Small intestine (tissue), 7 donors: Measurements from ENCODE around the gene CCK. TPM values are rescaled to one million over a fixed set of nuclear protein-coding genes. Genes with fewer than 3 reads are reported as not detected.

Source experiments
- DNase-seq, 2 donors: peaks; one replicate each; pipeline versions ENCODE4 v3.0.0 to v3.0.0-alpha.2; 2013
- FAIRE-seq: peaks from 2 replicates; lab custom pipeline; 2012; peaks lifted over from hg19 to GRCh38; lab: Jason Lieb, UNC
- H3K27ac ChIP-seq, 3 donors: one replicate each; pipeline ENCODE4 v1.5.1; 2013; ENCODE audit warnings: low read length in 2 of 3, mild to moderate bottlenecking in 2 of 3, control low read depth in 1 of 3, inconsistent platforms in 1 of 3, low read depth in 1 of 3, moderate library complexity in 1 of 3
- H3K27me3 ChIP-seq, 3 donors: one replicate each; pipeline ENCODE4 v1.6.1; 2013; ENCODE audit warnings: low read length in 3 of 3, inconsistent platforms in 1 of 3; ENCODE audit not compliant: control insufficient read depth in 3 of 3, insufficient read depth in 3 of 3
- H3K36me3 ChIP-seq, 3 donors: one replicate each; pipeline ENCODE4 v1.6.1; 2013; ENCODE audit warnings: low read length in 3 of 3, inconsistent platforms in 1 of 3, low read depth in 1 of 3, mild to moderate bottlenecking in 1 of 3, moderate library complexity in 1 of 3; ENCODE audit not compliant: control insufficient read depth in 3 of 3, insufficient read depth in 2 of 3
- H3K4me1 ChIP-seq, 3 donors: one replicate each; pipeline ENCODE4 v1.6.1; 2013; ENCODE audit warnings: low read length in 2 of 3, inconsistent platforms in 1 of 3, low read depth in 1 of 3, mild to moderate bottlenecking in 1 of 3, moderate library complexity in 1 of 3; ENCODE audit not compliant: control insufficient read depth in 3 of 3, insufficient read depth in 2 of 3
- H3K4me3 ChIP-seq, 3 donors: one replicate each; pipeline ENCODE4 v1.5.1; 2013; ENCODE audit warnings: low read length in 3 of 3, control low read depth in 1 of 3, inconsistent platforms in 1 of 3, low read depth in 1 of 3, mild to moderate bottlenecking in 1 of 3, moderate library complexity in 1 of 3
- H3K9me3 ChIP-seq, 2 donors: one replicate each; pipeline ENCODE4 v1.6.1; 2013; ENCODE audit warnings: low read depth in 1 of 2, low read length in 1 of 2; ENCODE audit not compliant: control insufficient read depth in 2 of 2, insufficient read depth in 1 of 2
- WGBS, 3 donors: extraction: QIAGEN DNeasy Blood & Tissue Kit; methylation state at CpG; one replicate each; pipeline ENCODE4 v1.1.7; 2013; 5-methylcytosine and 5-hydroxymethylcytosine counted together
- polyA plus RNA-seq, 4 donors: library from polyadenylated mRNA; stranded (reverse) in 3 of 4; unstranded in 1 of 4; fragments of 200-250 nt in 3 of 4; fragments of 120-200 nt in 1 of 4; gene quantifications; one replicate each; pipeline versions ENCODE4 v1.2.1 to v1.2.3, GENCODE V29; 2013
- donor health status: healthy with polysubstance abuse.
- donor health status: control.
- donor health status: control.
- donor health status: Bipolar disorder and iron deficiency.
- donor health status: healthy.

Gene CCK
- polyA plus RNA-seq, 4 donors, result 0.89 to 44.9 (median 22.9) TPM

- Histone ChIP-seq H3K36me3 (no peaks in the 10 kb centered on the region), H3K27me3 (peaks cover 0 to 3% (median 2%) of the 10 kb centered on the region in 3 donors), H3K4me1 (no peaks in the 10 kb centered on the region), H3K4me3 (no peak overlapping the region), H3K9me3 (peaks cover 0 to 11% of the 10 kb centered on the region in 2 donors), H3K27ac (no peak overlapping the region)
- WGBS, 3 donors, result 69 to 75% (median 72%) methylated on average over 3 of the region's 3 CpGs
- no peak for FAIRE-seq
- no peak for DNase-seq
These were observed 10.5 kb upstream of the CCK start for GRCh38 chr3:42276141-42277132.

DNA sequence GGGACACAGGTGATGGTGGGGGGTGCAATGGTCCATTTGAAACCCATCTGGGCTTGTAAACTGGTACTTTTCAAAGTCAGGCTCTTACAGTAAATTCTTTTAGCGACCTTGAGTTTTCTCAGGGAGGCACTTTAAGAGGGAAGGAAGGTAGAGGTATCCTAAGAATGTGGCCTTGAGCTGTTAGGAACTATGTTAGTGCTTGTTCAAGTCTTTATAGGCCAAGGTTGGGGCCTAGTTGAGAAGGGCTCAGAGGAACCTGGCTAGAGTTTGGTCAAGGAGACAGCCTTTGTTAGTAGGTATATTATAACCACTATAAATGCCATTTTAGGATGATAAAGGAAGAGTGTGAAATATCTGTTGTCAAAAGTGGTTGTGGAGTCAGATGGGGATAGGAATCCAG is 9.2 kb upstream of the CCK start:
- DNase-seq (no peak), FAIRE-seq (no peak)
- no peaks in the 10 kb centered on the region for H3K4me1 ChIP-seq
- H3K27ac ChIP-seq, result no peak overlapping the region
- H3K4me3 ChIP-seq, result no peak overlapping the region
- H3K36me3 ChIP-seq, result no peaks in the 10 kb centered on the region
- peaks cover 0 to 9% of the 10 kb centered on the region in 2 donors for H3K9me3 ChIP-seq
- H3K27me3 ChIP-seq, result peaks cover 0 to 9% (median 0%) of the 10 kb centered on the region in 3 donors
- WGBS, 3 donors, result 36 to 59% (median 43%) methylated on average over 1 of the region's 1 CpG

DNA sequence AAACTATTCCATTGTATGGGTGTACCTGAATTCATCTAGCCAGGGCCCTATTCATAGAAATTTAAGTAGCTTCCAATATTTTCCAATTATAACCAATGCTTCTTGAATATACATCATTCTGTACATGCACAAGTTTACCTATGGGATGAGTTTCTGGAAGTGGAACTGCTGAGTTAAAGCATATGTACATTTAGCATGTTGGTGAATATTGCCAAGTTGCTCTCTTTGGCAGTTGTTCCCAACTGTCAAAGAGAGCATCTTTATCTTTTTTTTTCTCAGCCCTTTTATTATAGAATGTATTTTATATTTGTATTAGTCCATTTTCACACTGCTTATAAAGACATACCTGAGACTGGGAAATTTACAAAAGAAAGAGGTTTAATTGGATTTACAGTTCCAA is 8.3 kb upstream of the CCK start:
- FAIRE-seq (no peak), DNase-seq (no peak)
- H3K9me3 ChIP-seq, result peaks cover 0 to 3% of the 10 kb centered on the region in 2 donors
- H3K27ac ChIP-seq, result no peak overlapping the region
- no peaks in the 10 kb centered on the region for H3K4me1 ChIP-seq
- no peak overlapping the region for H3K4me3 ChIP-seq
- peaks cover 0 to 11% (median 2%) of the 10 kb centered on the region in 3 donors for H3K27me3 ChIP-seq
- H3K36me3 ChIP-seq, result no peaks in the 10 kb centered on the region

DNA sequence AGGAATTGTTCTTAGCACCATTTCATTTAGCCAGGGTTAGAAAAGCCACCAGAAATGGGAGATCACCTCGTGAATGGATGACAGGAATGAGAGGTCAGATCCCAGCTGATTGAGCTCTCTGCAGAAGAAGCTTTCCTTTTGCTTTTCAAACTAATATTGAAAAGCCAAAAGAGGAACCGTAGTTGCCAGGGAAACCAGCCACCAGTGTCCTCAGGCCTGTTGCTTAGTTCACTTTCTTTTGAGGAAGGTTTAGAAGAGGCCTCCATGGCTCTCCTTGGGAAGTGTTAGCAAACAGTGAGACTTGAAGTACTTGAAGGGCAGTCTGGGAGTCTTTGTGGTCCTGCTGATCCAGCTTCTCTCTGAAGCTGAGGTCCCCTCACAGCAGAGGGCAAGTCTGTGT is 7.4 kb upstream of the CCK start:
- peaks cover 0 to 20% (median 6%) of the 10 kb centered on the region in 3 donors for H3K27me3 ChIP-seq
- DNase-seq (no peak), FAIRE-seq (no peak)
- no peaks in the 10 kb centered on the region for H3K4me1 ChIP-seq
- WGBS, 3 donors, result 40 to 47% (median 40%) methylated on average over 2 of the region's 2 CpGs
- H3K4me3 ChIP-seq, result no peak overlapping the region
- H3K27ac ChIP-seq, result no peak overlapping the region
- H3K36me3 ChIP-seq, result no peaks in the 10 kb centered on the region
- H3K9me3 ChIP-seq, result peaks cover 0 to 3% of the 10 kb centered on the region in 2 donors

DNA sequence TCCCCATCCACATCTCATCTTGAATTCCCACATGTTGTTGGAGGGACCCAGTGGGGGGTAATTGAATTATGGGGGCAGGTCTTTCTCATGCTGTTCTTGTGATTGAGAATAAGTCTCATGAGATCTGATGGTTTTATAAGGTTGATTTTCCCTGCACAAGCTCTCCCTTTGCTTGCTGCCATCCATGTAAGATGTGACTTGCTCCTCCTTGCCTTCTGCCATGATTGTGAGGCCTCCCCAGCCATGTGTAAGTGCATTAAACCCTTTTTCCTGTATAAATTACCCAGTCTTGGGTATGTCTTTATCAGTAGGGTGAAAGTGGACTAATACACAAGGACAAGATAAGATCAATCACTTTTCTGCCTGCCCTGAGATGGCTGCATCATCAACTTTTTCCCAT is 5.8 kb upstream of the CCK start:
- Histone ChIP-seq H3K4me3 (no peak overlapping the region), H3K36me3 (no peaks in the 10 kb centered on the region), H3K9me3 (peaks cover 0 to 3% of the 10 kb centered on the region in 2 donors), H3K27me3 (peaks cover 0 to 35% (median 9%) of the 10 kb centered on the region in 3 donors), H3K27ac (no peak overlapping the region), H3K4me1 (no peaks in the 10 kb centered on the region)
- FAIRE-seq (no peak), DNase-seq (no peak)

GRCh38 chr3:42270561-42270960 is 4.6 kb upstream of the CCK start:
- DNase-seq (no peak), FAIRE-seq (no peak)
- 38 to 72% (median 67%) methylated on average over 1 of the region's 1 CpG for WGBS, 3 donors
- H3K27ac ChIP-seq, result no peak overlapping the region
- no peaks in the 10 kb centered on the region for H3K4me1 ChIP-seq
- peaks cover 0 to 3% of the 10 kb centered on the region in 2 donors for H3K9me3 ChIP-seq
- peaks cover 1 to 40% (median 13%) of the 10 kb centered on the region in 3 donors for H3K27me3 ChIP-seq
- H3K4me3 ChIP-seq, result no peak overlapping the region
- no peaks in the 10 kb centered on the region for H3K36me3 ChIP-seq

DNA sequence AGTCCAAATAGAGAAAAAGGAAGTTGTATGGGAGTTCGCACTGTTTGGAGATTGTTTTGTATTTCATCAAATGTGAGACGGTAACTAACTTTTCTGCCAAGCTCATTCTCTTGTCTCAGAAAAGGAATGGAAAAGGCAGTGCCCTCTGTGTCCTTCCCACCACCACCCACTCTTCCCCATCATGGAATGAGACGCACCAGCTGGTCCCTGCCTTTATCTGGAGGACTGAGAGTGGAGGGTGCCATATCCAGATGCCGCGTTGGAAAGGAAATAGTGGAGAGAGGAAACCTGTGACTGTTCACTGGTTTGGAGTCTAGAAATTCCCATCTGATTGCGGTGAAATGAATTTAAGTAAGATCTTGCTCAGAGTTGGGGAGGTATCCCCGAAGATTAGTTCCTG is 3.7 kb upstream of the CCK start:
- DNase-seq, result no peak
- Histone ChIP-seq H3K27ac (no peak overlapping the region), H3K4me3 (no peak overlapping the region), H3K9me3 (peaks cover 0 to 3% of the 10 kb centered on the region in 2 donors), H3K27me3 (peaks cover 4 to 49% (median 21%) of the 10 kb centered on the region in 3 donors), H3K36me3 (no peaks in the 10 kb centered on the region), H3K4me1 (no peaks in the 10 kb centered on the region)
- 80 to 83% (median 82%) methylated on average over 7 of the region's 7 CpGs for WGBS, 3 donors
- FAIRE-seq, result no peak

DNA sequence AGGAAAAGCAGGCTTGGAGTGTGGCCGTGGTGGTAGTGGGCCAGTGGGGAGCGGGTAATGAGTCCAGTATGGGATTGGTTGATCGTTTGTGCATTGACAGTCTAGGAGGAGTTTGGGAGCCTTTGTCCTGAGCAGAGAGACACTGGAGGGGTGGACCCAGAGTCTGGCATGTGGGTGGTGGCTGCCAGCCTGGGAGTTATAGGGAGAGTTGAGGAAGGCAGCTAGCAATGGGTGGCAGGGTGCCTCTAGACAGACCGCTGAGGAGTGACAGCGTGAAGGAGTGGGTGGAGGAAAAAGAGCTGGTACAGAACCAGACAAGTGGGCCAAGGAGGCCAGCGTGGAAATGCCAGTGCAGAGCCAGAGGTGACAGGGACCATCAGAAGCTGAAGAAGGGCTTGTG is 1.9 kb upstream of the CCK start:
- H3K36me3 ChIP-seq, result no peaks in the 10 kb centered on the region
- WGBS, 3 donors, result 81 to 92% (median 88%) methylated on average over 6 of the region's 6 CpGs
- peaks cover 11 to 66% (median 33%) of the 10 kb centered on the region in 3 donors for H3K27me3 ChIP-seq
- no peak for FAIRE-seq
- DNase-seq, result no peak
- no peak overlapping the region for H3K27ac ChIP-seq
- no peaks in the 10 kb centered on the region for H3K4me1 ChIP-seq
- H3K4me3 ChIP-seq, result no peak overlapping the region
- H3K9me3 ChIP-seq, result peaks cover 0 to 3% of the 10 kb centered on the region in 2 donors
